Neural cell (in vitro differentiated cells): ENCODE results near the gene GMPPA.

ENCODE experiments used
- CTCF ChIP-seq: fragments of 450-650 bp; IDR thresholded peaks from 2 replicates; pipeline ENCODE4 v1.5.1; 2014; ENCODE audit warnings: antibody characterized with exemption, mild to moderate bottlenecking, moderate library complexity; ENCODE audit not compliant: poor library complexity, severe bottlenecking
- EP300 ChIP-seq: fragments of 450-650 bp; conservative IDR thresholded peaks from 2 replicates; pipeline ENCODE4 v1.6.1; 2014; ENCODE audit warnings: antibody characterized with exemption, mild to moderate bottlenecking, moderate library complexity; ENCODE audit not compliant: poor library complexity, severe bottlenecking
- EZH2 ChIP-seq: fragments of 200-600, 300-800 bp; shearing (Covaris generic), sonication (generic); IDR thresholded peaks from 2 replicates; pipeline ENCODE4 v1.6.1; 2014; ENCODE audit warnings: antibody characterized with exemption, low read length, borderline replicate concordance, mild to moderate bottlenecking; ENCODE audit not compliant: insufficient read depth, poor library complexity, severe bottlenecking
- MXI1 ChIP-seq: fragments of 450-650 bp; conservative IDR thresholded peaks from 2 replicates; pipeline ENCODE4 v1.6.1; 2014; ENCODE audit warnings: antibody characterized with exemption, mild to moderate bottlenecking; ENCODE audit not compliant: poor library complexity, severe bottlenecking
- POLR2AphosphoS5 ChIP-seq: IDR thresholded peaks from 2 replicates; pipeline ENCODE4 v1.6.1; 2012
- RAD21 ChIP-seq: fragments of 450-650 bp; conservative IDR thresholded peaks from 2 replicates; pipeline ENCODE4 v1.6.1; 2014; ENCODE audit warnings: antibody characterized with exemption, mild to moderate bottlenecking, moderate library complexity
- REST ChIP-seq: IDR thresholded peaks from 2 replicates; pipeline ENCODE4 v1.6.1; 2012; ENCODE audit warnings: borderline replicate concordance
- TAF1 ChIP-seq: IDR thresholded peaks from 2 replicates; pipeline ENCODE4 v1.6.1; 2012; ENCODE audit warnings: low read depth

- TF ChIP-seq CTCF (no peak), EP300 (no peak), RAD21 (no peak), POLR2AphosphoS5 (no peak), TAF1 (no peak), EZH2 (no peak), REST (no peak), MXI1 (no peak)
These were observed 37.0 kb upstream of the GMPPA start for GRCh38 chr2:219461669-219462068.
